ENCODE results near the gene GLDC. TPM values are rescaled to one million over a fixed set of nuclear protein-coding genes. Genes with fewer than 3 reads are reported as not detected.
"Not testable (repeated sequence)": the region's sequence is repeated elsewhere in the genome, so short reads cannot be mapped to it uniquely, and the experiment has no call there.

GLDC gene
- total and polyA plus RNA-seq, 5 donors from 2014 or later: 0.25 to 0.38 (median 0.33) TPM; not detected in 2

GRCh38 chr9:6631207-6631512, 14.4 kb downstream of the GLDC start:
- Histone ChIP-seq H3K4me3 (ENCODE audit: low read depth, low read length) (no peak overlapping the region), H3K4me1 (ENCODE audit: control insufficient read depth, insufficient read depth, low read length, poor library complexity, severe bottlenecking) (no peaks in the 10 kb centered on the region), H3K27me3 (ENCODE audit: control insufficient read depth, insufficient read depth, low read length) (peaks cover 3% of the 10 kb centered on the region), H3K27ac (ENCODE audit: insufficient read depth, low read length, poor library complexity, severe bottlenecking) (no peak overlapping the region), H3K9me3 (ENCODE audit: control insufficient read depth in 2 of 2, low read length in 2 of 2) (no peaks in the 10 kb centered on the region), H3K36me3 (ENCODE audit: control insufficient read depth, insufficient read depth, low read length) (no peaks in the 10 kb centered on the region)
- Mint-ChIP-seq H3K27me3 (peaks cover 3% of the 10 kb centered on the region), H3K4me3 (peak overlapping the region in 1 of 4 donors; percentile 44), H3K27ac (no peak overlapping the region), H3K9me3 (no peaks in the 10 kb centered on the region), H3K4me1 (peaks cover 0 to 7% (median 0%) of the 10 kb centered on the region in 4 donors), H3K36me3 (no peaks in the 10 kb centered on the region)
- no peak for DNase-seq
- ATAC-seq (ENCODE audit: low read depth in 2 of 2): no peak

- Histone ChIP-seq H3K27ac (ENCODE audit: insufficient read depth, low read length, poor library complexity, severe bottlenecking) (no peak overlapping the region), H3K27me3 (ENCODE audit: control insufficient read depth, insufficient read depth, low read length) (peaks cover 3% of the 10 kb centered on the region), H3K4me1 (ENCODE audit: control insufficient read depth, insufficient read depth, low read length, poor library complexity, severe bottlenecking) (no peaks in the 10 kb centered on the region), H3K36me3 (ENCODE audit: control insufficient read depth, insufficient read depth, low read length) (no peaks in the 10 kb centered on the region), H3K9me3 (ENCODE audit: control insufficient read depth in 2 of 2, low read length in 2 of 2) (no peaks in the 10 kb centered on the region), H3K4me3 (ENCODE audit: low read depth, low read length) (no peak overlapping the region)
- no peaks in the 10 kb centered on the region for H3K36me3 Mint-ChIP-seq
- DNase-seq: peak in 1 of 3 donors; percentile 23
- H3K27me3 Mint-ChIP-seq: peaks cover 7% of the 10 kb centered on the region
- peaks cover 0 to 7% (median 0%) of the 10 kb centered on the region in 4 donors for H3K4me1 Mint-ChIP-seq
- peak overlapping the region in 1 of 4 donors; percentile 44 for H3K4me3 Mint-ChIP-seq
- H3K9me3 Mint-ChIP-seq: no peaks in the 10 kb centered on the region
- ATAC-seq (ENCODE audit: low read depth in 2 of 2): peak in 1 of 2 donors; percentile 37
- no peak overlapping the region for H3K27ac Mint-ChIP-seq
Measured at GRCh38 chr9:6630502-6631206, 14.9 kb downstream of the GLDC start.

- no peaks in the 10 kb centered on the region for H3K36me3 ChIP-seq (ENCODE audit: control insufficient read depth, insufficient read depth, low read length)
- DNase-seq (no peak), ATAC-seq (ENCODE audit: low read depth in 2 of 2) (no peak)
- Mint-ChIP-seq H3K9me3 (no peaks in the 10 kb centered on the region), H3K27me3 (peaks cover 15% of the 10 kb centered on the region), H3K27ac (no peak overlapping the region), H3K4me3 (no peak overlapping the region), H3K36me3 (no peaks in the 10 kb centered on the region), H3K4me1 (peaks cover 0 to 7% (median 0%) of the 10 kb centered on the region in 4 donors)
- peaks cover 3% of the 10 kb centered on the region for H3K27me3 ChIP-seq (ENCODE audit: control insufficient read depth, insufficient read depth, low read length)
- H3K4me3 ChIP-seq (ENCODE audit: low read depth, low read length): no peak overlapping the region
- no peak overlapping the region for H3K27ac ChIP-seq (ENCODE audit: insufficient read depth, low read length, poor library complexity, severe bottlenecking)
- H3K4me1 ChIP-seq (ENCODE audit: control insufficient read depth, insufficient read depth, low read length, poor library complexity, severe bottlenecking): no peaks in the 10 kb centered on the region
- H3K9me3 ChIP-seq (ENCODE audit: control insufficient read depth in 2 of 2, low read length in 2 of 2): no peaks in the 10 kb centered on the region
Measured at GRCh38 chr9:6628704-6629103, 16.8 kb downstream of the GLDC start.

GRCh38 chr9:6625363-6625762, 20.2 kb downstream of the GLDC start:
- Mint-ChIP-seq H3K27ac (no peak overlapping the region), H3K9me3 (peaks cover 0 to 4% (median 0%) of the 10 kb centered on the region in 7 donors), H3K4me1 (no peaks in the 10 kb centered on the region), H3K36me3 (no peaks in the 10 kb centered on the region), H3K4me3 (no peak overlapping the region), H3K27me3 (peaks cover 18% of the 10 kb centered on the region)
- no peaks in the 10 kb centered on the region for H3K36me3 ChIP-seq (ENCODE audit: control insufficient read depth, insufficient read depth, low read length)
- no peak overlapping the region for H3K4me3 ChIP-seq (ENCODE audit: low read depth, low read length)
- no peak overlapping the region for H3K27ac ChIP-seq (ENCODE audit: insufficient read depth, low read length, poor library complexity, severe bottlenecking)
- ATAC-seq (ENCODE audit: low read depth in 2 of 2) (no peak), DNase-seq (no peak)
- H3K4me1 ChIP-seq (ENCODE audit: control insufficient read depth, insufficient read depth, low read length, poor library complexity, severe bottlenecking): no peaks in the 10 kb centered on the region
- H3K9me3 ChIP-seq (ENCODE audit: control insufficient read depth in 2 of 2, low read length in 2 of 2): no peaks in the 10 kb centered on the region
- H3K27me3 ChIP-seq (ENCODE audit: control insufficient read depth, insufficient read depth, low read length): peaks cover 3% of the 10 kb centered on the region

- H3K9me3 ChIP-seq (ENCODE audit: control insufficient read depth in 2 of 2, low read length in 2 of 2); H3K27ac Mint-ChIP-seq; H3K27me3 ChIP-seq (ENCODE audit: control insufficient read depth, insufficient read depth, low read length); H3K9me3 Mint-ChIP-seq; DNase-seq; H3K36me3 Mint-ChIP-seq; H3K4me3 Mint-ChIP-seq; ATAC-seq (ENCODE audit: low read depth in 2 of 2); H3K36me3 ChIP-seq (ENCODE audit: control insufficient read depth, insufficient read depth, low read length); H3K27ac ChIP-seq (ENCODE audit: insufficient read depth, low read length, poor library complexity, severe bottlenecking); H3K4me1 ChIP-seq (ENCODE audit: control insufficient read depth, insufficient read depth, low read length, poor library complexity, severe bottlenecking); H3K4me3 ChIP-seq (ENCODE audit: low read depth, low read length); H3K4me1 Mint-ChIP-seq: not testable (repeated sequence)
- peaks cover 29% of the 10 kb centered on the region for H3K27me3 Mint-ChIP-seq
Measured at GRCh38 chr9:6622784-6623183, 22.7 kb downstream of the GLDC start.

- DNase-seq (no peak), ATAC-seq (ENCODE audit: low read depth in 2 of 2) (no peak)
- H3K4me1 ChIP-seq (ENCODE audit: control insufficient read depth, insufficient read depth, low read length, poor library complexity, severe bottlenecking): no peaks in the 10 kb centered on the region
- no peak overlapping the region for H3K4me3 Mint-ChIP-seq
- H3K27ac Mint-ChIP-seq: no peak overlapping the region
- H3K27me3 Mint-ChIP-seq: peaks cover 33% of the 10 kb centered on the region
- H3K4me3 ChIP-seq (ENCODE audit: low read depth, low read length): no peak overlapping the region
- no peaks in the 10 kb centered on the region for H3K9me3 ChIP-seq (ENCODE audit: control insufficient read depth in 2 of 2, low read length in 2 of 2)
- H3K36me3 ChIP-seq (ENCODE audit: control insufficient read depth, insufficient read depth, low read length): no peaks in the 10 kb centered on the region
- peaks cover 0 to 4% (median 0%) of the 10 kb centered on the region in 7 donors for H3K9me3 Mint-ChIP-seq
- H3K36me3 Mint-ChIP-seq: no peaks in the 10 kb centered on the region
- H3K27me3 ChIP-seq (ENCODE audit: control insufficient read depth, insufficient read depth, low read length): no peaks in the 10 kb centered on the region
- no peaks in the 10 kb centered on the region for H3K4me1 Mint-ChIP-seq
- no peak overlapping the region for H3K27ac ChIP-seq (ENCODE audit: insufficient read depth, low read length, poor library complexity, severe bottlenecking)
Measured at GRCh38 chr9:6620796-6621195, 24.7 kb downstream of the GLDC start.

GRCh38 chr9:6620353-6620752, 25.2 kb downstream of the GLDC start:
- no peaks in the 10 kb centered on the region for H3K36me3 ChIP-seq (ENCODE audit: control insufficient read depth, insufficient read depth, low read length)
- H3K27ac ChIP-seq (ENCODE audit: insufficient read depth, low read length, poor library complexity, severe bottlenecking): no peak overlapping the region
- H3K27ac Mint-ChIP-seq: no peak overlapping the region
- no peak overlapping the region for H3K4me3 ChIP-seq (ENCODE audit: low read depth, low read length)
- no peaks in the 10 kb centered on the region for H3K36me3 Mint-ChIP-seq
- H3K27me3 ChIP-seq (ENCODE audit: control insufficient read depth, insufficient read depth, low read length): no peaks in the 10 kb centered on the region
- no peak for ATAC-seq (ENCODE audit: low read depth in 2 of 2)
- H3K4me1 ChIP-seq (ENCODE audit: control insufficient read depth, insufficient read depth, low read length, poor library complexity, severe bottlenecking): no peaks in the 10 kb centered on the region
- peaks cover 0 to 4% (median 0%) of the 10 kb centered on the region in 7 donors for H3K9me3 Mint-ChIP-seq
- no peak overlapping the region for H3K4me3 Mint-ChIP-seq
- no peak for DNase-seq
- no peaks in the 10 kb centered on the region for H3K9me3 ChIP-seq (ENCODE audit: control insufficient read depth in 2 of 2, low read length in 2 of 2)
- peaks cover 28% of the 10 kb centered on the region for H3K27me3 Mint-ChIP-seq
- no peaks in the 10 kb centered on the region for H3K4me1 Mint-ChIP-seq

GRCh38 chr9:6619909-6620308, 25.6 kb downstream of the GLDC start:
- Histone ChIP-seq H3K9me3 (ENCODE audit: control insufficient read depth in 2 of 2, low read length in 2 of 2) (no peaks in the 10 kb centered on the region), H3K27me3 (ENCODE audit: control insufficient read depth, insufficient read depth, low read length) (no peaks in the 10 kb centered on the region), H3K4me1 (ENCODE audit: control insufficient read depth, insufficient read depth, low read length, poor library complexity, severe bottlenecking) (no peaks in the 10 kb centered on the region), H3K36me3 (ENCODE audit: control insufficient read depth, insufficient read depth, low read length) (no peaks in the 10 kb centered on the region), H3K4me3 (ENCODE audit: low read depth, low read length) (no peak overlapping the region), H3K27ac (ENCODE audit: insufficient read depth, low read length, poor library complexity, severe bottlenecking) (no peak overlapping the region)
- no peaks in the 10 kb centered on the region for H3K4me1 Mint-ChIP-seq
- H3K4me3 Mint-ChIP-seq: no peak overlapping the region
- H3K9me3 Mint-ChIP-seq: peaks cover 0 to 4% (median 0%) of the 10 kb centered on the region in 7 donors
- no peak overlapping the region for H3K27ac Mint-ChIP-seq
- DNase-seq: no peak
- no peaks in the 10 kb centered on the region for H3K36me3 Mint-ChIP-seq
- no peak for ATAC-seq (ENCODE audit: low read depth in 2 of 2)
- peaks cover 24% of the 10 kb centered on the region for H3K27me3 Mint-ChIP-seq
